ENCODE results near the gene RPTOR.

RPTOR gene

GRCh38 chr17:80824549-80825470 is 280.2 kb downstream of the RPTOR start:
- no peak for DNase-seq

DNA sequence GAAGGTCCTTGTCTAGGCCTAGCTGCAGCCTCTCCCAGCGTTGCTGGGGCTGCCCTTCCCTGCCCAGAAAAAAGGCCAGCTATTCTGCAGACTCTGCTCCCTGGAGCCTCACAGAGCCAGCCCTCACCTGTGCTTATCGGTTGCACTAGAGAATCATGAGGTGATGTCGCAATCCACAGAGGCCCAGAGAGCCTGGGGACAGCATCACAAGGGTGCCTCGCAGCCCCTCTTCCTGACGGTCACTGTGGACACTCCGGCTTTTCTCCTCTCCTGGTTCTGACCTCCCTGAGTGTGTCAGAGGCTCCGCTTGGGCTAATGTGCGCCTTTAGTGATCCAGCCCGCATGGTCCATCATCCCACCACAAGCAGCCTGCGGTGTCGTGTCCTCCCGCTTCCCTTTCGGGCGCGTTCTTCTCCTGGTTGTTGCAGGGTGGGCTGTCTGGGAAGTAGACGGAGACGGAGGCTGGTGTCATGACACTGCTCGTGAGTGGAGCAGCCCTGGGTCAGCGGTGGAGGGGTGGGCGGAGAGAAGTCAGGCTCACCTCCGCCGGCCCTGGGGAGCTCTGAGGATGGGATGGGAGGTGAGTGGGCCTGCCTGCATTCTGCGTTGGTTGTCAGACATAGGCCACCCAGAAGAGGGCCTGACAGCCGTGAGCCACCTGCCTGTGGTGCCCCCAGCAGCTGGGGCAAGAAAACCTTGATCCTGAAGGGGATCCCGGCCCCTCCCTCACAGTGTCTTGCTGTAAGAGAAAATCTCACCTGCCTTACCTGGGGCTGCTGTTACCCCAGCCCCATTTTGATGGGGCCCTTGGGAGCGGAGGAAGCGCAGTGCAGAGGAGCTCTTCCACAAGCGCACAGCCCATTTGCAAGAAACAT is 281.1 kb downstream of the RPTOR start:
- no peak for DNase-seq

DNA sequence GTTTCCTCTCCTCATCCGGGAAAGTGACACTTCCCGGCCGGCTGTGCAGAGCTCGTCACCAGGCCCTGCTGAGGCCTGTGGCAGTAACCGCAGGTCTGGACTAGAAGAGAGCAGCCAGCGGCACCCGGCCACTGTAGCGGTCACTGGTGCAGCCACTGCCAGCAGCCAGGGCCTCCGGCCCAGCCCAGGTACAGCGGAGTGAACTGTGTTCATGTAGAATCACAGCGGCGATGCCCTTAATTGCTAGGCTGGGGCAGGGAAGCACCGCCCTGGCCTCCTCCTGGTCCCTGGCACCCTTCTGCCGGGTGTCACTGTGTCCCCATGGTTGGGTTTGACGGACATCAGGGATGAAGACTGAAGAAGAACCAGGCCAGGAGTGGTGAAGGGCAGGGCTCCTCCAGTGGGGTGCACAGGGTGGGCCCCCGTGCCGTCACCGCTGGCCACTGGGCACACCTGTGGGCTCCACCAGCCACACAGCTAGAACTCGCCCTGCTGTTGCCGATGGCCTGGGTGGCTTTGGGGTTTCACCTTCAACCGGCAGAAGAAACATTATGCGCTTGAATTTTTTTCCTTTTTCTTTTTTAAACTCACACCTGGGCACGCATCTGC is 281.8 kb downstream of the RPTOR start:
- no peak for DNase-seq

DNA sequence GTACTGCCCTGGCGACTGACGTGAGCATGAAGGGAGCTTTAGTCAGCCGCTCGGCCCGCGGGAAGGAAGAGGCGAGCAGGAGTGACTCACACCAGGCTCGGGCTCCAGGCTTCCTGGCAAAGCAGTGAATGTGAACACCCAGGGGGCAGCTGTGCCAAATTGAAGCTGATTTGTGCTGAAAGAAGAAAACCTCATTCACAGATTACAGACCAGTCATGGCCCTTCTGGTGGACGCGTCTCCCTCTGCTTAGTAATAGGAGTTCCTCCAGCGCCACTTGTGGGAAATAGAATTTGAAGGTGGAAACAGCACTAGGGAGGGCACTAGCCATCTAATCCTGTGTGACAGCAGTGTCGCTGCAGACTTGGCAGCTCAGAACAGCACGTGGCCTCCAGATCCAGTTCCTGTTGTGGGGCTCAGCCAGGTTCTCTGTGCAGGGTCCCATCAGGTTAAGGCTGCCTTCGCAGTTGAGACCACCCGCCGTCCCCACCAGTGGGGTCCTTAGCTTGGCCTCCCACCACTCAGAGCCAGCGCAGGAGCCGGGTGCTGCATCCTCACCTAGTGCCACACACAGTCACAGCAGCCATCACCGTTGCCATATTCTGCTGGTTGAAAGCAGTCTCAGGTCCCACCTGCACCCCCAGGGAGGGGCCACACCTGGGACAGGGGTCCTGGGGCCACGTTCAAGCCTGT is 282.5 kb downstream of the RPTOR start:
- DNase-seq = no peak

GRCh38 chr17:80827646-80828643 is 283.3 kb downstream of the RPTOR start:
- no peak for DNase-seq

DNA sequence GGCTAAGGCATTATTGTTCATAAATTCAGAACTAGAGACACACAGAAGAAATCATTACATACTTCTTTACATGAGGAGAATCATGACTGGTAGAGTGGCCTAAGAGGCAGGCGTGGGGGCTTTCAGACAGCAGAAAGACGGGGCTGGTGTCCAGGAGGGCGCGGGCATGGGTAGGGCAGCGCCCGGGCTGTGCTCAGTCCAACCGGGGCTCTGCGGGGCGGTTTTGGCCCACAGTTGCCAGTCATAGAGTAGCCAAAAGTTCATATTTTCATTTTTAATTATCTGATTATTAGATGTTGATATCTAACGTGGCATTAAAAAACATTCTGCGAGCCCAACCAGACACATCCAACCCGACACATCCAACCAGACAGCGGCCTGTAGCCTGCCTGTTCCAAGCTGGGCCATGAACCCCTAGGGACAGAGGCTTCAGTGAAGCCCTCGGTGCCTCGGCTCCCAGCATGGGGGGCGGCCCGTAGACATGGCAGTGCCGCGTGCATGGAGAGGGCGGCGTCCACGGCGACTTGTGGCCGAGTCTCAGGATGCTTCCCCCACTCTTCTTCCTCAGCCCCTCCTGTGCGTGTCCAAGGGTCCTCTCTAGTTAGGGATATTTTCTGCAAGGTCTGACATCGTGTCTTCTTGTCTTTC is 284.7 kb downstream of the RPTOR start:
- DNase-seq = no peak

DNA sequence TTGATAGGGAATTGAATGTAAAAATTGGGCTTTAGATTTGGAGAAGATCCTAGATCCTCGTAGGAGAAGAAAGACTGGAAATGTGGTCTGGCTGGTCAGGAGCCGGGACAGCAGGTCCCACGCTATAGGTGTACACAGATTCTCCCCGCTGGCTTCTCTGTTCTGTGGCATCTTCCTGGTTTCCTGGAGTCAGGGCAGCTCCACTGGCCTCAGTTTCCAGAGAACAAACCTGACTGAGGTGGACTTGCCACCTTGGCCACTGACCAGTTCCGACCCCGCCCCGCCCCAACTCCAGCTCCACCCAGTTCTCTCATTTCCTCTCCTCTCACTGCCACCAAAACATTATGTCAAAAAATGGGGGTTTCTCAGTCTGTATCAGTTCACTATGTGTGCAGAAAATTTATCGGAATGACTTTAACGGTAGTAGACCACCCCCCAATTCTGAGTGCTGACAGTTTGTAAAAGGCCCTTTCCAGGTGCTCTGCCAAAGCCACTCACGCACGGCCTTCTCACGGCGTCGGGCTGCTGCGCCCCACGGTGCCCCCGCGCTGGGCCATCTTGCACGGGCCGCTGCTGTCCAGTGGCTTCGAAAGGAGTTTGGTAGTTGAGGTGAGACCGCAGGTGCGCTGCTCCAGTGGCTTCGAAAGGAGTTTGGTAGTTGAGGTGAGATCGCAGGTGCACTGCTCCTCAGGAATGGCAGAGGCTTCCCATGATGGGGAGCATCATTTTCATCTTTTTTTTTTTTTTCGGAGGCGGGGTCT is 285.6 kb downstream of the RPTOR start:
- DNase-seq = no peak

- no peak for DNase-seq
Measured at GRCh38 chr17:80831491-80831890, 286.9 kb downstream of the RPTOR start.

- no peak for DNase-seq
Measured at GRCh38 chr17:80832266-80832676, 287.6 kb downstream of the RPTOR start.

DNA sequence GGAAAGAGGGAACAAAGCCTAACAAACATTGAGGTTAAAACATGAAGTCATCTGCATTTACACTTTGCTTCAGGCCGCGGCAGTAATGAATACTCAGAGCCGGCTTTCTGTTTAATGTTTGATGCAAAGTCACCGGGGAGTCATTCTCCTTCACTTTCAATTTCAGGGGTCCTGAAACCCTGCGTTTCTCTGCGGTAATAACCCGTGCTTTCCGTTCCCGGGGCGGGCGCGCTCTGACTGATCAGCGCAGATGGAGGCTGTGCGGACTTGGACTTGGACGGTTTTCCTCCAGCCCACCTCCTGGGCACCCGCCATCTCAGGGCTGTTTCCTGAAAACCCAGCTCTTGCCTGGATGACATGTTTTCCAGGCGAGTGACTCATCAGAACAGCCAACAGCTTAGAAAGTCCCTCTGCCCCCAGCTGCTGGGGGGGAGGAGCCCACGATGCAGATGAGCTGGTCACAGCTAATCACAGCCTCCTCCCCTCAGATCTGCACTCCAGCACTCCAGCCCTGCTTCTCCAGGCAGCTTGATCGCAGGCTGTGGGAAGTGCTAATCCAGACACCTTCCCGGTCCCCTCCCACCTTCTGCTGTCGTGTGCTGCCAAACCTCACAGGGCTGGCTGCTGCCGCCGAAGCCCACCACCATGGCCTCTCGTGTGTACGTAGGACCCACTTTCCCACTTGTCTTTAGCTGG is 288.4 kb downstream of the RPTOR start:
- peak; percentile 84 for DNase-seq

- no peak for DNase-seq
Measured at GRCh38 chr17:80833952-80834892, 289.6 kb downstream of the RPTOR start.

DNA sequence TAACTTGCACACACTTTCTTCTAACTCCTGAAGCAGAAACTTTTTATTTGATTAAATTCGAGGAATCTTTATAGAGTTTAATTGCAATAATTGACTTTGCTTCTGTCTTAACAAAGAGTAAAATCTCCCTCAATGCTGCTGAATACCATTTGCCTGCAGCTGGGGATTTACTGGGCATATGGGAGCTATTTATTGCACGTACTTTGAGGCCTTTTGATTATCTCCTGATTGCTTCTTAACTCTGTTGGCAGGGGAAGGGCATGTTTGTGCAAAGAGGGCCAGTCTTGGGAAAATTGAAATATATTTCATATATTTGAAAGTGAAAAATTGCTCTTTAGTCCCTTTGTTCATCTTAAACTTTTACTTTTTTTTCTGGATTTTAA is 290.2 kb downstream of the RPTOR start:
- no peak for DNase-seq

- no peak for DNase-seq
Measured at GRCh38 chr17:80835816-80836657, 291.4 kb downstream of the RPTOR start.

- DNase-seq = no peak
Measured at GRCh38 chr17:80836658-80836965, 292.0 kb downstream of the RPTOR start.

DNA sequence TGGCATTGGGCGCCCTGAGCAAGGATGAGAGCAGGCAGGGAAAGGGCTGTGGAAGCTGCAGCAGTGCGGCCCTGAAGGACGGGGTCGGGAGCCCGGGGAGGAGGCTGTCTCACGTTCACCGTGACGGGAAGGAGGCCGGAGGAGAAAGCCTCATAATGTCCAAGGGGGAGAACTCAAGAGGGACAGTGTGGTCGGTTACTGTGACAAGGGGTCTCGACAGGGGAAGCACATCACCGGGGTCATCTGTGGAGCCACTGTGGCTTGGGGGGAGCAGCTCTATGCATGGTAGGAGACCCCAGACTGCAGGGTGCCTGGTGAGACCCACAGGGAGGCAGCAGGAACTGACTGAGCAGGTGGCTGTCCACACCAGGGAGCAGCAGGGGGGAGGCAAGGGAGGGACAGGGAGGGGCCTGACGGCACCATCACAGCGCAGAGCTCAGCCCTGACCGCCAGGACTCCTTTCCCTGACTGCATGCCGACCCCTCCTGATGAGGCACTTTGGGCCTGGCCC is 292.4 kb downstream of the RPTOR start:
- no peak for DNase-seq

DNA sequence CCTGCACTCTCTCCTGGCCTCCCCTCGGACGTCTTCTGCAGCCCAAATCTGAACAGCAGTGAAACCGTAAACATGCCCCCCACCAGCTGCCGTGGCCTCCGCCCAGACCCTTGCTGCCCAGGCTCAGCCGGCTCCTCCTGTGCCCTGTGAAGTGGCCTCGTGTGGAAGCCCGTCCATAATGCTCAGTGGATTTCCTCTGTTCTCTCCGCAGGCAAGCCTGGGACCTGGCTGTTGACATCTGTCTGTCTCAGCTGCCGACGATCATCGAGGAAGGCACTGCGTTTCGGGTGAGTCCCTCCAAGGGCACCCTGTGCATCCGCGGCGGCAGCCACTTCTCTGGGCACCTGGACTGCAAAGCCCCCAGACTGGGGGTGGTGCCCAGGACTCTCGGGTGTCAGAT is 293.1 kb downstream of the RPTOR start:
- no peak for DNase-seq

DNA sequence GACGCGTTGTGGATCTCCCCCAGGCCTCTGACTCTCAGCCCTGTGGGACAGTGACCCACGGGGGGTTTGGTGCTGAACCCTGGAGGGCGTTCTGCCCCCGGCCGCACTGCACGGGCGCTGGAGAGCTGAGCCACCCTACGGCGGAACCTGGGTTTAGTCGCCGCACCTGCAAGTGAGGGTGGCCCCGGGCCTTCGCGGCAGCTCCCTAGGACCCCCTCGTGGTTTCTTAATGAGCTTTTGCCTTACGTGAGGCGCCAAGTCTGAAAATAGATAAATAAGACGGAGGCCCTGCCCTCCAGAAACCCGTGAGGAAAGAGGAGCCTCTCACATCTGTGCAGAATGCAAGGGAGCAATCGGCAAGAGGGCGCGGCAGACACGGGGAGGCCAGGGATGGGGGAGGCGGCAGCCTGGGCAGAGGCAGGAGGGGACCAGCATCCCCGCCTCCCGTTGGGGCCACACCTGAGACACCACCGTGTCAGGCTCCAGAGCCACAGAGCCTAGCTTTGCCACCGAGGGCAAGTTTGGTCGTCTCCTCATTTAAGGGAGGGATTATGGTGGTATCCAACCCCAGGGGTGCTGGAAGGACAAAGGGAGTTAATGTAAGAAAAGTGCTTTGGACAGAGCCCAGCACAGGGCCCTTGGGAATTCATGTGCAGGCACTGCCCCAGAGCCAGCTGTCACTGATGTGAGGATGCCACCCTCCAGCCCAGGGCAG is 293.8 kb downstream of the RPTOR start:
- no peak for DNase-seq

Measured in CD4-positive, alpha-beta T cell treated with Interleukin-4 for 4 hours (primary cell).